ENCODE results near the gene PROM1.

PROM1 gene

GRCh38 chr4:16083241-16084191, at the start of gene PROM1:
Gene PROM1, minus strand, starts transcription at chr4:16084023. Its CDS starts 8,117 bp downstream, at chr4:16075906.
- no peak for DNase-seq

- DNase-seq = no peak
Measured at GRCh38 chr4:16133406-16133805, 49.6 kb upstream of the PROM1 start.

GRCh38 chr4:16131293-16131692, 47.5 kb upstream of the PROM1 start:
- DNase-seq = no peak

- DNase-seq = no peak
Measured at GRCh38 chr4:16129336-16129735, 45.5 kb upstream of the PROM1 start.

GRCh38 chr4:16126714-16127113, 42.9 kb upstream of the PROM1 start:
- DNase-seq = no peak

GRCh38 chr4:16125571-16126445, 42.0 kb upstream of the PROM1 start:
- no peak for DNase-seq

- no peak for DNase-seq
Measured at GRCh38 chr4:16124232-16124631, 40.4 kb upstream of the PROM1 start.

- DNase-seq = no peak
Measured at GRCh38 chr4:16123356-16124084, 39.7 kb upstream of the PROM1 start.

GRCh38 chr4:16122784-16123183, 39.0 kb upstream of the PROM1 start:
- no peak for DNase-seq

- no peak for DNase-seq
Measured at GRCh38 chr4:16122308-16122711, 38.5 kb upstream of the PROM1 start.

GRCh38 chr4:16120720-16121119, 36.9 kb upstream of the PROM1 start:
- DNase-seq = peak; percentile 7

GRCh38 chr4:16119981-16120380, 36.2 kb upstream of the PROM1 start:
- DNase-seq = no peak

GRCh38 chr4:16118090-16118489, 34.3 kb upstream of the PROM1 start:
- no peak for DNase-seq

GRCh38 chr4:16117164-16117563, 33.3 kb upstream of the PROM1 start:
- DNase-seq = no peak

GRCh38 chr4:16116493-16116990, 32.7 kb upstream of the PROM1 start:
- DNase-seq = no peak

- no peak for DNase-seq
Measured at GRCh38 chr4:16116019-16116418, 32.2 kb upstream of the PROM1 start.

GRCh38 chr4:16114546-16114945, 30.7 kb upstream of the PROM1 start:
- DNase-seq = no peak

- no peak for DNase-seq
Measured at GRCh38 chr4:16113741-16114140, 29.9 kb upstream of the PROM1 start.

- no peak for DNase-seq
Measured at GRCh38 chr4:16111533-16111932, 27.7 kb upstream of the PROM1 start.

GRCh38 chr4:16110661-16111290, 27.0 kb upstream of the PROM1 start:
- DNase-seq = no peak

- DNase-seq = no peak
Measured at GRCh38 chr4:16110199-16110598, 26.4 kb upstream of the PROM1 start.

- DNase-seq = no peak
Measured at GRCh38 chr4:16109256-16109655, 25.4 kb upstream of the PROM1 start.
